ENCODE results near the gene C1QTNF5. TPM values are rescaled to one million over a fixed set of nuclear protein-coding genes. Genes with fewer than 3 reads are reported as not detected.
A peak's percentile ranks its signal among the peaks of the same experiment; 100 is the strongest.

The C1QTNF5 gene
- total and polyA plus RNA-seq, 7 donors, result 3.2 to 12.0 (median 8.1) TPM

DNA sequence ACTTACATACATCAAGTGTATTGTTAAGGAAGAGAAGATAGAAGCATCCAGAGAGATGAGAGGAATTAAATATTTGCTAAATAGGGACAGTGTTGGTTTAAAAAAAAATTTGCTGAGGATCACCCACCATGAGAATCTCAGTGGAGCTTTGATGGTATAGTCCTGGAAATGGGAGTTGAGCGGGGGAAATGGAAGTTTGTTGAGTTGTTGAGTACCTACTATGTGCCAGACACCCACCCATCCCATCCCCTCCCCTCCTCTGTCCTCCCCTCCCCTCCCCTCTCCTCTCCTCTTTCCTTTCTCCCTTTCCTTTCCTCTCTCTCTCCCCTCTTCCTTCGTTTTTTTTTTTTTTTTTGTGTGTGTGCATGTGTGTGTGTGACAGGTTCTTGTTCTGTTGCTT lies 10.5 kb upstream of the C1QTNF5 start:
- no peaks in the 10 kb centered on the region for H3K27me3 ChIP-seq (ENCODE audit: insufficient read depth in 3 of 3, low read length in 2 of 3)
- H3K9me3 ChIP-seq, result no peaks in the 10 kb centered on the region
- peaks cover 6% of the 10 kb centered on the region for H3K4me1 ChIP-seq
- WGBS, 3 donors, result 63 to 100% (median 100%) methylated on average over 1 to 2 of the region's 2 CpGs
- no peak overlapping the region for H3K27ac ChIP-seq
- DNase-seq (no peak), ATAC-seq (no peak)
- no peak overlapping the region for H3K4me3 ChIP-seq
- peaks cover 0 to 20% of the 10 kb centered on the region in 2 donors for H3K36me3 ChIP-seq (ENCODE audit: insufficient read depth in 1 of 2, low read depth in 1 of 2)
- TF ChIP-seq, protein P1, sequence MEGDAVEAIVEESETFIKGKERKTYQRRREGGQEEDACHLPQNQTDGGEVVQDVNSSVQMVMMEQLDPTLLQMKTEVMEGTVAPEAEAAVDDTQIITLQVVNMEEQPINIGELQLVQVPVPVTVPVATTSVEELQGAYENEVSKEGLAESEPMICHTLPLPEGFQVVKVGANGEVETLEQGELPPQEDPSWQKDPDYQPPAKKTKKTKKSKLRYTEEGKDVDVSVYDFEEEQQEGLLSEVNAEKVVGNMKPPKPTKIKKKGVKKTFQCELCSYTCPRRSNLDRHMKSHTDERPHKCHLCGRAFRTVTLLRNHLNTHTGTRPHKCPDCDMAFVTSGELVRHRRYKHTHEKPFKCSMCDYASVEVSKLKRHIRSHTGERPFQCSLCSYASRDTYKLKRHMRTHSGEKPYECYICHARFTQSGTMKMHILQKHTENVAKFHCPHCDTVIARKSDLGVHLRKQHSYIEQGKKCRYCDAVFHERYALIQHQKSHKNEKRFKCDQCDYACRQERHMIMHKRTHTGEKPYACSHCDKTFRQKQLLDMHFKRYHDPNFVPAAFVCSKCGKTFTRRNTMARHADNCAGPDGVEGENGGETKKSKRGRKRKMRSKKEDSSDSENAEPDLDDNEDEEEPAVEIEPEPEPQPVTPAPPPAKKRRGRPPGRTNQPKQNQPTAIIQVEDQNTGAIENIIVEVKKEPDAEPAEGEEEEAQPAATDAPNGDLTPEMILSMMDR (IDR thresholded peaks at IDR 0.05), result no peak
- intact Hi-C loops (cut with DNase I), result loop anchor here in 1 of 2 donors (10.0 kb wide), 1 partner anchor 124 kb away; no protein-coding TSS in a partner anchor

DNA sequence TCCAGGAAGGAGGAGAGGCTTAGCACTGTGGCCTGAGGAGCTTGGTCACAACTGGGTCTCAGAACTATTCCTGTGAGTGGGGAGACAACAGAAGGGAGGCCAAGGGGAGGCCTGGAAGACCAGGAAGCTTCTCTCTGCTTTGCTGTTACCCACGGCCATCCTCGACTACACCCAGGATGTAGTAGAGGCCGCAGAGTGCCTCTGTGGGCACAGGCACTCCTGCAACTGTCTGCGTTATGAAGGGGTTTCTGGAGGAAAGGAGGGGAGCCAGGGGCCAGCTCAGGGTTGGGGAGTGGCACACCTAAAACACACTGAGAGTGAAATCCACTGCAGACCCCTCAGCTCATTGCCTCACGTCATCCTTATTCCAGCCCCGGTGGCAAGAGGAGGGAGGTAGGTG lies 9.6 kb upstream of the C1QTNF5 start:
- TF ChIP-seq, protein P1 (IDR thresholded peaks at IDR 0.05), result no peak
- 80 to 90% (median 86%) methylated on average over 6 of the region's 6 CpGs for WGBS, 3 donors
- Histone ChIP-seq H3K4me3 (no peak overlapping the region), H3K9me3 (no peaks in the 10 kb centered on the region), H3K27me3 (ENCODE audit: insufficient read depth in 3 of 3, low read length in 2 of 3) (no peaks in the 10 kb centered on the region), H3K27ac (no peak overlapping the region), H3K4me1 (no peaks in the 10 kb centered on the region), H3K36me3 (ENCODE audit: insufficient read depth in 1 of 2, low read depth in 1 of 2) (peaks cover 0 to 10% of the 10 kb centered on the region in 2 donors)
- DNase-seq, result no peak
- ATAC-seq, result no peak
- intact Hi-C loops (cut with DNase I), result loop anchor here in 1 of 2 donors (10.0 kb wide), 1 partner anchor 124 kb away; no protein-coding TSS in a partner anchor

DNA sequence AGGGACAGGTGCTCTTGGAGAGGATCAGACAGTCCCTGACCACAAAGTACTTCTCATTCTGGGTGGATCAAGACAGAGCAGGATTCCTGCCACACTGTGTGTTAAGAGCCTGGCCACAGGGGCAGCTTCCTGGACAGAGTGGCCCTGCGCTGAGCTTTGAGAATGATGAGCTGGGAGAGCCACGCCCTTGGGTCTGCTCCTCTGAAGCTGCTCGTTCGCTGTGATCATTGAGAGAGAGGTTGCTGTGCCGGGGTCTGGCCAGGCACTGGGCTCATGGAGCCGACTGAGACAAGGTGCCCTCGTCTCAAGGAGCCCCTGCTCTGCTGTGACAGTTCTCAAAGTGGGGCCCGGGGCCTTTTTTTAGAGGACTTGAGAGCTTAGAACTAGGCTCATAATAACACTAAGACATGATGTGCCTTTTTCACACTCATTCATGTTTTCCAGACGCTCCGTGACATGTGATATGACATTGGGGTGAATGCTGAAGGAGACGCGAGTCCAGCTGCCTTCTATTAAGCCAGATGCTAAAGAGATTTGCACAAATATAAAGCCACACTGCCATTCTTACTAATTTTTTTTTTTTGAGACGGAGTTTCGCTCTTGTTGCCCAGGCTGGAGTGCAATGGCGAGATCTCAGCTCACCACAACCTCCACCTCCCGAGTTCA lies 7.4 kb upstream of the C1QTNF5 start:
- no peak for DNase-seq
- intact Hi-C loops (cut with DNase I), result no loop called here
- no peaks in the 10 kb centered on the region for H3K27me3 ChIP-seq (ENCODE audit: insufficient read depth in 3 of 3, low read length in 2 of 3)
- 38 to 70% (median 38%) methylated on average over 16 of the region's 16 CpGs for WGBS, 3 donors
- no peaks in the 10 kb centered on the region for H3K9me3 ChIP-seq
- ATAC-seq, result peak in 3 of 4 donors; percentile 4 to 33 (median 14)
- H3K36me3 ChIP-seq (ENCODE audit: insufficient read depth in 1 of 2, low read depth in 1 of 2), result no peaks in the 10 kb centered on the region
- H3K27ac ChIP-seq, result peak overlapping the region; percentile 42
- TF ChIP-seq, protein P1 (IDR thresholded peaks at IDR 0.05), result no peak
- no peaks in the 10 kb centered on the region for H3K4me1 ChIP-seq
- H3K4me3 ChIP-seq, result no peak overlapping the region

DNA sequence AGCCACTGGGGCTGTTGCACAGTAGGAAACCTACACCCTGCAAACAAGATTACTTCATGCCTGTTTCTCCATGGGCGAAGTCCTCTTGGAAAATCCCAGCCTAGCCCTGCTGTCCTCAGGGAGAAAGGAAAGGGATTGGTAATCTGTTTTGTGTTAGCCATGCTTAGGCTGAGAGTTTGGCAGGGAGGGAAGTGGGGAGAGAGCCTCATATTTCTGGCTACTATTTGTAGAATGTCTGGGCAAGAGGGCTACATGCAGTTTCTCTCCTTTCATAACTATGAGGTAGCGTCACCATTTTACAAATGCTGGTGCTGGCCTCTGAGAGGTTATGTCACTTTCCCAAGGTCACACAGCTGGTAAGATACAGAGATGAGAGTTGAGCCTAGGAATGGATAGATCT lies 6.6 kb upstream of the C1QTNF5 start:
- 56 to 92% (median 65%) methylated on average over 2 of the region's 2 CpGs for WGBS, 3 donors
- ATAC-seq (peak in 3 of 4 donors; percentile 9 to 18 (median 17)), DNase-seq (no peak)
- H3K9me3 ChIP-seq, result no peaks in the 10 kb centered on the region
- H3K4me1 ChIP-seq, result no peaks in the 10 kb centered on the region
- no peaks in the 10 kb centered on the region for H3K27me3 ChIP-seq (ENCODE audit: insufficient read depth in 3 of 3, low read length in 2 of 3)
- no peaks in the 10 kb centered on the region for H3K36me3 ChIP-seq (ENCODE audit: insufficient read depth in 1 of 2, low read depth in 1 of 2)
- TF ChIP-seq, protein P1 (IDR thresholded peaks at IDR 0.05), result no peak
- H3K27ac ChIP-seq, result no peak overlapping the region
- H3K4me3 ChIP-seq, result no peak overlapping the region
- intact Hi-C loops (cut with DNase I), result no loop called here

DNA sequence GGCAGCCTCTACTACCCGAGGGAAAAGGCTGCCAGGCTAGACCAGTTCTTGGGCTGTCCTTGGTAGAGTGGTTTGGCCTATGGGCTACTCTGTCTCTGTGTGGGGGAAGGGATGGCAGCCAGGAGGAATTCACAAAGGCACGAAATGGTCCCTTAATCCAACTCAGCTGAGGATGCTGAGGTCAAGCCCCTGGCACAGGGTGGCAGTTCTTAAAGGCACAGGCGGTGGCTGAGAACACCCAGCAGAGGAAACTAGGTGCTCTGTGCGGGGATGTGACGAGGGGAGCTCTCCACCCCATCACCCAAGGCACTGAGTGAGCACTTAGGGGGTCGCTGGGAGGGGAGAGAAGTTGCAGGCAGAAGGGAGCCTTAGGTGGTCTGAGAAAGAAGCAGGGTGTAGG lies 5.9 kb upstream of the C1QTNF5 start, which contains the start of gene MFRP:
TSS of gene MFRP (minus strand) at position 101 of the 400 bp plus-strand sequence. CDS start 192 bp downstream, outside the sequence.
- Histone ChIP-seq H3K9me3 (no peaks in the 10 kb centered on the region), H3K27ac (no peak within 1 kb of the TSS), H3K4me1 (no peaks in the 10 kb centered on the region), H3K4me3 (no peak within 1 kb of the TSS), H3K36me3 (ENCODE audit: insufficient read depth in 1 of 2, low read depth in 1 of 2) (no peaks in the 10 kb centered on the region), H3K27me3 (ENCODE audit: insufficient read depth in 3 of 3, low read length in 2 of 3) (no peaks in the 10 kb centered on the region)
- no peak for DNase-seq
- 49 to 78% (median 58%) methylated on average over 6 of the region's 6 CpGs for WGBS, 3 donors
- no peak for ATAC-seq
- TF ChIP-seq, protein P1 (IDR thresholded peaks at IDR 0.05), result no peak
- intact Hi-C loops (cut with DNase I), result no loop called here
